Germinal center (tissue), 1 donor: ENCODE results near the gene TBC1D10A.
"Not testable (repeated sequence)": the region's sequence is repeated elsewhere in the genome, so short reads cannot be mapped to it uniquely, and the experiment has no call there.

Source experiments
- DNase-seq: peaks from one replicate; pipeline ENCODE4 v3.0.0; 2012; ENCODE audit warnings: mixed read lengths, low spot score

Gene TBC1D10A

GRCh38 chr22:30347255-30347892 is 20.6 kb upstream of the TBC1D10A start:
- DNase-seq, result no peak

- DNase-seq, result no peak
These were observed 17.9 kb upstream of the TBC1D10A start for GRCh38 chr22:30344447-30345200.

- DNase-seq, result no peak
These were observed 14.4 kb upstream of the TBC1D10A start for GRCh38 chr22:30340911-30341685.

- DNase-seq, result no peak
These were observed 12.1 kb upstream of the TBC1D10A start for GRCh38 chr22:30338802-30339201.

- DNase-seq, result not testable (repeated sequence)
These were observed 11.6 kb upstream of the TBC1D10A start for GRCh38 chr22:30338341-30338740.

GRCh38 chr22:30337461-30337778 is 10.7 kb upstream of the TBC1D10A start:
- no peak for DNase-seq

- DNase-seq, result no peak
These were observed 10.2 kb upstream of the TBC1D10A start for GRCh38 chr22:30336752-30337460.

- DNase-seq, result no peak
These were observed 8.5 kb upstream of the TBC1D10A start for GRCh38 chr22:30335236-30335635.

- no peak for DNase-seq
These were observed 7.9 kb upstream of the TBC1D10A start for GRCh38 chr22:30334646-30335045.

- no peak for DNase-seq
These were observed 7.0 kb upstream of the TBC1D10A start for GRCh38 chr22:30333707-30334087.

GRCh38 chr22:30332994-30333706 is 6.4 kb upstream of the TBC1D10A start:
- no peak for DNase-seq

GRCh38 chr22:30332551-30332950 is 5.8 kb upstream of the TBC1D10A start:
- DNase-seq, result no peak

- DNase-seq, result no peak
These were observed 1.8 kb upstream of the TBC1D10A start for GRCh38 chr22:30328466-30329049.

- DNase-seq, result no peak
These were observed 1.2 kb upstream of the TBC1D10A start for GRCh38 chr22:30327864-30328345.

- peak; percentile 53 for DNase-seq
These were observed 461 bp downstream of the TBC1D10A start for GRCh38 chr22:30326255-30326705.

GRCh38 chr22:30325724-30326254 is 952 bp downstream of the TBC1D10A start:
- DNase-seq, result no peak

- no peak for DNase-seq
These were observed 1.5 kb downstream of the TBC1D10A start for GRCh38 chr22:30325065-30325720.

GRCh38 chr22:30324014-30324730 is 2.6 kb downstream of the TBC1D10A start:
- DNase-seq, result no peak

GRCh38 chr22:30323246-30323645 is 3.5 kb downstream of the TBC1D10A start:
- DNase-seq, result no peak

GRCh38 chr22:30321461-30321860 is 5.3 kb downstream of the TBC1D10A start:
- DNase-seq, result no peak
